GM21360 (cell line): Measurements from ENCODE around the gene SLC1A5.
"Not testable (repeated sequence)": the region's sequence is repeated elsewhere in the genome, so short reads cannot be mapped to it uniquely, and the experiment has no call there.

ENCODE experiments used
- ATAC-seq: cut with Tn5 transposase; IDR thresholded peaks from one replicate; pipeline ENCODE4 v1.9.1; 2021; ENCODE audit warnings: mild to moderate bottlenecking, moderate library complexity; ENCODE audit not compliant: unreplicated experiment

The SLC1A5 gene

GRCh38 chr19:46772170-46773017 is 16.0 kb downstream of the SLC1A5 start:
- ATAC-seq = no peak

DNA sequence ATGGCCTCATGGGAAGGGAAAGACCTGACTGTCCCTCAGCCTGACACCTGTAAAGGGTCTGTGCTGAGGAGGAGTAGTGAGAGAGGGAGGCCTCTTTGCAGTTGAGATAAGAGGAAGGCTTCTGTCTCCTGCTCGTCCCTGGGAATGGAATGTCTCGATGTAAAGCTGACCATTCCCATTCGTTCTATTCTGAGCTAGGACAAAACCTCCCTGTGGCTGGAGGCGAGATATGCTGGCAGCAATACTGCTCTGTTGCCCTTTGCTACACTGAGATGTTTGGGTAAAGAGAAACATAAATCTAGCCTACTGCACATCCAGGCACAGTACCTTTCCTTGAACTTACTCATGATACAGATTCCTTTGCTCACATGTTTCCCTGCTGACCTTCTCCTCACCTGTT is 19.6 kb downstream of the SLC1A5 start:
- ATAC-seq = not testable (repeated sequence)

DNA sequence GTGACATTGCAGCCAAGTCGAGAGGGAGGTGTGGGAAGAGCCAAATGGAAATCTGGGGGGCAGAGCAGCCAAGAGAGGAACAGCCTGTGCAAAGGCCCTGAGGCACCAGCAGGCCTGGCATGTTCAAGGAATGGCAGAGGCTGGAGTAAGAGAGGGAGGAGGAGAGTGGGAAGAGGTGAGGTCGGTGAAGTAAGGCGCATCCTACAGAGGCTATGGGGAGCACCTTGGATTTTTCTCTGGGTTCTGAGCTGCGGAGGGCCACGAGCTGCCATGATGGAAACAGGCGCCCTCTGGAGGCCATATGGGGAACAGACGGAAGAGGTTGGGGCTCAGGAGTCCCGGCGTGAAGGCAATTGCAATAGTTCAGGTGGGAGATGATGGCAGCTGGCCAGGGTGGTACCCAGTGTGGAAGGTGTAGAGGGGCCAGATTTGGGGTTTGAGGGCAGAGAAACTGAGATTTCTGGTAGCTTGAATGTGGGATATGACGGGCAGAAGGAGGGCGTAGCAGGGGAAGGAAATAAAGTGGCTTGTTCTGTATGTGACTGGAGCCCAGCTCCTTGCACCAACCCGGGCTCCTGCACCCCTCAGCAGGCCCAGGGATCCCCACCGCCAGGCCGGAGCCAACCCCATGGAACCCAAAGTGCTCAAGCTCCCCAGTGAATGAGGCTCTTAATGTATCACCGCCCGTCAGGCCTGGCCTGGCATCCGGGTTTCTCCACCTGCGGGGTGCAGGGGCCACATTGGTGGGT is 21.7 kb downstream of the SLC1A5 start:
- ATAC-seq = no peak

DNA sequence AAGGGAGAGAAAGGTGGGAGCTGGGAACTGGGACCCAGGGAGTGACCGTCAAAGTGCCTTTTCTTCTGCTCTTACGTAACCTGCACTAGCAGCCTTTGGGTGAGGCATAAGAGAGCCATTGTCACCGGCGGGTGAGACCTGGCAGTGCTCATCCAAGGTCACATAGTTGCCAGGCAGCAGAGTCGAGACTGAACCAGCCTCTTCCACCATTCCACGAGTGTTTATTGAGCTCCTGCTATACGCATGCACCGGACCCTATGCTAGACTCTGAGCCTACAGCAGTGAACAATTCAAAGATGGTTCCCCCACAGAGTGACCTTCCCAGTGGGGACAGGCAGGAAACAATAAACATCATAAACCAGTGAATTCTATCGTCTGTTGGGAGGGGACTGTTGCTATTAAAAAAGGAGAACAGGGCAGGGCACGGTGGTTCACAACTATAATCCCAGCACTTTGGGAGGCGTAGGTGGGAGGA is 23.5 kb downstream of the SLC1A5 start:
- no peak for ATAC-seq

GRCh38 chr19:46762245-46762890 is 26.0 kb downstream of the SLC1A5 start:
- ATAC-seq = no peak

DNA sequence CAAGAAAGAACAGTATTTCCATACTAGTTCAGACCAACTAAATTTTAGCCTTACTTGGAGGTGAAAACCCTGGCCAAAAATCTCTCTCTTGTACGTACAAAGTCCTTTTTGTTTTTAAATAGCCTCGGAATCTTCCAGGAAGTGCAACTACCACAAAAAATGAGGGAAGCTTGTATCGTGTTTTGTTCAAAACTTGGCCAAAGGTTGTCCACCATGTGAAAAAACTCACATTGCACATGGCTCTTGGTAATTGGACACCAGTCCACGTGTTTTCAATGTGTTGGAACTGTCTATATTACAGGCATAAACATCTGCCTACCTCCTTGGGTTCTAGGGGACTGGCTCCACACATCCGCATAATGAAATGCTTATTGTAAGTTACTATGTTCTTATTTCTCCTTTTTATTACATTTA is 27.0 kb downstream of the SLC1A5 start:
- no peak for ATAC-seq

- ATAC-seq = not testable (repeated sequence)
Measured at GRCh38 chr19:46760897-46761296, 27.5 kb downstream of the SLC1A5 start.

DNA sequence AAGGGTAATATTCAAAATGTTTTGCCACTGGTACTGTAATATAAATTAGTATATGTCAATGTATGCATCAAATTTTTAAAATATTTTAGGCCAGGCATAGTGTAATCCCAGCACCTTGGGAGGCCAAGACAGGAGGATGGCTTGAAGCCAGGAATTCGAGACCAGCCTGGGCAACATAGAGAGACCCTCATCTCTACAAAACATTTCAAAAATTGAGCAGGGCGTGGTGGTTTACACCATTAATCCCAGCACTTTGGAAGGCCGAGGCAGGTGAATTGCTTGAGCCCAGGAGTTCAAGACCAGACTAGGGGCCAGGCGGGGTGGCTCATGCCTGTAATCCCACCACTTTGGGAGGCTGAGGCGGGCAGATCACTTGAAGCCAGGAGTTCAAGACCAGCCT is 28.0 kb downstream of the SLC1A5 start:
- ATAC-seq = no peak

GRCh38 chr19:46759817-46760333 is 28.5 kb downstream of the SLC1A5 start:
- no peak for ATAC-seq

GRCh38 chr19:46759206-46759605 is 29.2 kb downstream of the SLC1A5 start:
- no peak for ATAC-seq

DNA sequence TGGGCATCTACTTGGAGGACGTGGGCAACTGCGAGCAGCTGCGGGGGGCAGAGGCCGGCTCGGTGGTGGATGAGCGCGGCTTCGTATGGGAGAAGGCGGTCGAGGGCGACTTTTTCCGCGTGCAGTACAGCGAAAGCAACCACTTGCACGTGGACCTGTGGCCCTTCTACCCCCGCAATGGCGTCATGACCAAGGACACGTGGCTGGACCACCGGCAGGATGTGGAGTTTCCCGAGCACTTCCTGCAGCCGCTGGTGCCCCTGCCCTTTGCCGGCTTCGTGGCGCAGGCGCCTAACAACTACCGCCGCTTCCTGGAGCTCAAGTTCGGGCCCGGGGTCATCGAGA is 31.9 kb downstream of the SLC1A5 start:
- no peak for ATAC-seq

- no peak for ATAC-seq
Measured at GRCh38 chr19:46755853-46756543, 32.4 kb downstream of the SLC1A5 start.

- ATAC-seq = no peak
Measured at GRCh38 chr19:46755077-46755852, 33.1 kb downstream of the SLC1A5 start.

GRCh38 chr19:46753420-46754155 is 34.8 kb downstream of the SLC1A5 start:
- no peak for ATAC-seq

DNA sequence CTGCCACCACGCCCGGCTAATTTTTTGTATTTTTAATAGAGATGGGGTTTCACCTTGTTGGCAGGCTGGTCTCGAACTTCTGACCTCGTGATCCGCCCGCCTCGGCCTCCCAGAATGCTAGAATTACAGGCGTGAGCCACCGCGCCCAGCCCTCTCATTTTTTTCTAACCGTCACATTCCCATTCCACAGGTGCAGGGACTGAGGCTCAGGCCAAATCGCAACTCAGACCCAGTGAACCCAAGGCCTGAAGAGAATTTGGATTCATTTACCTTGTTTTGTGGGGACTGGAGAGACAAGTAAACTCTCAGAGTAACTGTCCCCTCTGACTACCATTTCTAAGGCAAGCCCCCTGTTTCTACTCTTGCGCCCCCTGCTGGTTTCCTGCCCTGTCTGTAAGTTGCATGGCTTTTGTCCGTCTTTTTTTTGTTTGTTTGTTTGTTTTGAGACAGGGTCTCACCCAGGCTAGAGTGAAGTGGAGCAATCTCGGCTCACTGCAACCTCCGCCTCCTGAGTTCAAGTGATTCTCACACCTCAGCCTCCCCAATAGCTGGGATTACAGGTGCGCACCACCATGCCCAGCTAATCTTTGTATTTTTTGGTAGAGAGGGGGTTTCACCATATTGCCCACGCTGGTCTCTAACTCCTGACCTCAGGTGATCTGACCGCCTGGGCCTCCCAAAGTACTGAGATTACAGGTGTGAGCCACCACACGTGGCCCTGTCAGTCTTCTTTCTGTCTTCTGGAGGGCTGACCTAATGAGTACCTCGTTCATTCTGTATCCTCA is 39.9 kb downstream of the SLC1A5 start:
- no peak for ATAC-seq

GRCh38 chr19:46746281-46747057 is 41.9 kb downstream of the SLC1A5 start, which contains the start of gene STRN4:
STRN4 (minus strand) TSS chr19:46746450; CDS start chr19:46746430, 20 bp downstream.
- ATAC-seq = peak; percentile 44

- peak; percentile 36 for ATAC-seq
Measured at GRCh38 chr19:46745521-46746280, 42.7 kb downstream of the SLC1A5 start, which contains the start of gene FKRP. FKRP (plus strand) TSS chr19:46746057; CDS start chr19:46755451, 9,394 bp downstream.
